Limb (tissue), 2 donors: Measurements from ENCODE around the gene CD48.
"Not testable (repeated sequence)": the region's sequence is repeated elsewhere in the genome, so short reads cannot be mapped to it uniquely, and the experiment has no call there.

ENCODE experiments used
- DNase-seq, 2 donors: peaks; one replicate each; pipeline ENCODE4 v3.0.0-alpha.2; 2016; ENCODE audit errors: extremely low spot score in 2 of 2

CD48 gene

DNA sequence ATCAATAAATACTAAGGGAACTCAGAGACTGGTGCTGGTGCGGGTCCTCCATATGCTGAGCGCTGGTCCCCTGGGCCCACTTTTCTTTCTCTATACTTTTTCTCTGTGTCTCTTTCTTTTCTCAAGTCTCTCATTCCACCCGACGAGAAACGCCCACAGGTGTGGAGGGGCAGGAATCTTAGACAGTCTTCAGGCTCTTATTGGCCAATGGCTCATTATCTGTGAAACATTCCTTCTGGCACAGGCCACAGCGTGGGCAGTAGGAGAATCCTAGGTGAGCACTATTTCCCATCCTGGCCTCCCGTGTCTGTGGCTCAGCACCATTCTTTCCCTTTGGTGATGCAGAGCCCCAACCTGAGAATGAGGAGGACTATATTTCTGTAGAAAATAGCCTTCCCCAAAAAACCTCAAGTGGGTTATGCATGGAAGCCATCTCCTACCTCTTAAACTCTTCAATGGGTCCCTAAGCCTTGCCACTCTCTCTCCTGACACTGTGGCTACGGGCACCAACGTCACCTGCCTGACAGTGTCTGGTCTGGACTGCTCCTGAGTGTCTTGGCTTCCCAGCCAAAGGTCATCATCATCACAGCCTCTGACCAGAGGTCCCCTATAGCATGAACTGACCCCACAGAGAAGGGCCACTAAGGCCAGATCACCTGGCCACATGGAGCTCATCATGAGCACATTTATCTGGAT, 58.5 kb downstream of the CD48 start:
- DNase-seq, result no peak

DNA sequence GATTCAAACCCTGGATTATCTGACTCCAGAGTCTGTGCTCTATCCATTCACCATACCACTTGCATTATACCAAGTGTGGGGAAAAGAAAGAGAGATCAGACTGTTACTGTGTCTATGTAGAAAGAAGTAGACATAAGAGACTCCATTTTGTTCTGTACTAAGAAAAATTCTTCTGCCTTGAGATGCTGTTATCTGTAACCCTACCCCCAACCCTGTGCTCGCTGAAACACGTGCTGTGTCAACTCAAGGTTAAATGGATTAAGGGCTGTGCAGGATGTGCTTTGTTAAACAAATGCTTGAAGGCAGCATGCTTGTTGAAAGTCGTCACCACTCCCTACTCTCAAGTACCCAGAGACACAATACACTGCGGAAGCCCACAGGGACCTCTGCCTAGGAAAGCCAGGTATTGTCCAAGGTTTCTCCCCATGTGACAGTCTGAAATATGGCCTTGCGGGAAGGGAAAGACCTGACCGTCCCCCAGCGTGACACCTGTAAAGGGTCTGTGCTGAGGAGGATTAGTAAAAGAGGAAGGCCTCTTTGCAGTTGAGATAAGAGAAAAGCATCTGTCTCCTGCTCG, 59.5 kb downstream of the CD48 start:
- DNase-seq, result not testable (repeated sequence)

DNA sequence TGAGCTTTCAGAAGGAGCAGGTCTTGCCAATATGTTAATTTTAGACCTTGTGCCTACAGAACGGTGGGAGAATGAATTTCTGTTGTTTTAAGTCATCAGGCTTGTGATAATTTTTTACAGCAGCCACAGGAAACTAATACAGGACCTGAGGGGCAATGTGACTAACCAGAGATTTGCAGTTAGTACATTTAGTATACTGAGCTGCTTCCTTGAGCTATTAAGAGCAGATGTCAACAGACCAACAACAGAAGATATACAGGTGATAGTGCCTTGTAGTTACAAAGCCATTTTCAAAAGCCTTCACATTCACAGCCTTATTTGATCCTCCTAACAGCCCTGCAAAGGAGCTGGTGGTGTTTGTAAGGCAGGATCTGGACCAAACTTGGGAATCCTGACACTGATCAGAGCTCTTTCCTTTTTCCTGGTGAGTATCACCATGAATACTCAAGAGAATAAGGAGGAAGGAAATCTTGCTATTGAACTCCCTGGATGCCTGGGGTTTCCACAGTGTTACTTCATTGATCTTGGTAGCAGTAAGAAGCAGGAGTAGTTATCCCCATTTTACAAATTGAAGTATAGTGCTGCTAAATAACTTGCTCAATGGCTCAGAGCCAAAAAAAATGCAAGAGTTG, 60.1 kb downstream of the CD48 start:
- no peak for DNase-seq

DNA sequence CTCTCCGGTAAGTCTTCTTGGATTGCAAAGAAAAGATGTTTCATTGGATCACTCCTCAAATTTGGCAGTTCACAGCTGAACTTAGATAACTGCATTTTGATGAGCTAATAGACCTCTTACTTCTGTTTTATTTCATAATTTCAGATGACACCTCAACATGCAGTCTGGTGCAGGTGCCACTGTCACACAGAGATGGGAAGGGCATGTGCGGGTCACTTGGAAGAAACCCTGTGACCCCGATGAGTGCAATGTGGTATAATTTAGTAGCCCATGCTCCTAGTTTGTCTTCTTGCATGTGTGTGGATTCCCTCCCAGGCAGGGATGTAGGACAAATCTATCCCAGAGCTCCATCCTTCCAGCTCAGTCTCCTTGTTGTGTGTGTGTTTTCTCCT, 64.3 kb downstream of the CD48 start:
- DNase-seq, result no peak

DNA sequence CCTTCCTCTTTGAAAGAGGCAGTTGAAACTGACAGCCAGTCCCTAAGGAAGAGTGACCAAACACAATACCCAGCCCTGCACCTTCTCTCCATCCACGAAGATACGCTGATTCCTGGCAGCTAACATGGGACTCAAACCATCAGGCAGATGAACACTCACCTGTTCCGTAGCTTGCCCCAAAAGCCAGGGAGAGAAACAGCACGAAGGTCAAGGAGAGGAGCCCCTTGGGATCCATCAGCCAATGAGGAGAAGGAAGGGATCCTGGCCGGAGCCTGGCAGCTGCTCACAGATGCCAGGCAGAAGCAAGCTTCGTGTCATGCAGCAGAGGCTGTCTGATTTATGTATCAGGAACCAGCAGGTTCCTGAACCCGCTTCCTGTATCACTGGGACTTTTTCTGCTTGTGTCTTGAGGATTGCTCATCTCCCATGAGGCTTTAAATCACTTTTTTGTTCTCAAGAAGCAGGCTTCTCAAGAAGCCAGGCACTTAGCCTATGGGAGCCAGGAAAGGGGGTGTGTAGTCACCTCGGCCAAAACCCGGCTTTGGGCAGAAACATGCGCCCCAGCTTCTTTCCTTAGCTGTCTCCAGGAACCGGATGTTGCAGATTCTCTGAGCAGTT, 64.8 kb downstream of the CD48 start, which contains the start of gene SLAMF1:
Gene SLAMF1, minus strand, starts transcription at position 334 of the 618 bp plus-strand sequence. Its CDS starts 99 bp downstream, at position 235.
- no peak for DNase-seq

DNA sequence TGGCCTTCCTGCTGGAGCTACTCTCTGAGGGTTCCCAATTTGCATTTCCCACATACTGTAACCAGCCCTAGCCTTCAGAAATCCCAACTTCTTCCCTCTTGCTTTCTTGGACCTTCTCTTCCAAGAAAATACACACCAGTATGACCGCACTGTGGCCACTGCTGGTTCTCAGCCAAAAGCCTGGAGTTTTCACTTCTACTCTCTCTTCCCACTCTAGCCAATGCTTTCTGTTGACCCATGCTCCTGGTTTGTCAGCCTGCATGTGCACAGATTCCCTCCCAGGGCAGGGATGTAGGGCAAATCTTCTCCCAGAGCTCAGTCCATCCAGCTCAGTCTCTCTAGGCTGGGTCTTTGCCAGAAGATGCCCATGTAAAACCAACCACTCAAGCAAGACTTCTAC, 65.4 kb downstream of the CD48 start:
- DNase-seq, result no peak

DNA sequence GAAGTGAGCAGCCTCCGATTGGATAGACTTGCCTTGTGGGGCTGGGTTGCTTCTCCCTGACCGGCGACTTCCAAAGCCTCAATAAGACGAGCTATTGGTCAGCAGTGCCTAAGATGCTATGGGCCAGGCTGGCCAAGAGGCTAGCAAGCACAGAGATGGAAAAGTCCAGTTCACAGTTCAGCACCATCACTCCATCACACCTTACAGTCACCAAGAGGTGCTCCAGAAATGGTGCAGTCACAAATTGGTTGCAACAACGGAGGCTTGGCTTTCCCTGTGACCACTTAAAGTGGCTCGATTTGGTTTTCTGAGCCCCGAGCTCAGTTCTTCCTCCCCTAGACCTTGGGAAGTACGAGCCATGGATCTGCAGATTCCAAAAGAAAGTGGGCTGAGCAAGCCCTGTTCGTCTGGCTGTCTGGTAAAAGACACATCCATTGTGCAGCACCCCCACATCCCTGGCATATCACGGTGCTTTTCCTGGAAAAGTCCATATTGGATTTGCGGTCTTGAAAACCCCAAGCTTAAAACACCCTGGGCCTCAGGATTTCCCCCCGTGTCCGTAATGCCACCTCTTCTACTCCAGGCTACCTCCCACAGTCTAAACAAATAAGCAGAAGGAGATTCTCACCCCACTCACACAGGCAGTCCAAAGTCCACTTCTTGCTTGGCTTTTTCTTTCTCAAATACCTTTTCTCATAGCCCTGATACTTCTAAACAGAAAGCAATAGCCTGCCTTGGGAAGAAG, 66.1 kb downstream of the CD48 start:
- no peak for DNase-seq

DNA sequence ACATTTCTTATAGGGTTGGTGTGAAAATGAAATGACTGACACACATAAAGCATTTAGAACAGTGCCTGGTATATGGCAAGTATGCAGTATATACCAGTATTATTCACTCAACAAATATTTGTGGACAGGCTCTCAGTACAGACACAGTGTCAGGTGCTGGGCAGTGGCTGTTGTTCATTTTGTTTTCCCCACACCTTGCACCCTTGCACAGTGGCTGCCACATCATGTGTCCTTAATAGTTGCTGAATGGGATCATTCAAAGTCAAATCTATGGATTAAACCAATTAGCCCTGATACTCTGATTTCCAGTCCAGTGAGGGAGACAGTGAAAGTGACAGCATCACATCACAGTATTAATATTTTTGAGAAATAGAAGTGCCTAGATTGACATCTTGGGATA, 67.2 kb downstream of the CD48 start:
- DNase-seq, result no peak

DNA sequence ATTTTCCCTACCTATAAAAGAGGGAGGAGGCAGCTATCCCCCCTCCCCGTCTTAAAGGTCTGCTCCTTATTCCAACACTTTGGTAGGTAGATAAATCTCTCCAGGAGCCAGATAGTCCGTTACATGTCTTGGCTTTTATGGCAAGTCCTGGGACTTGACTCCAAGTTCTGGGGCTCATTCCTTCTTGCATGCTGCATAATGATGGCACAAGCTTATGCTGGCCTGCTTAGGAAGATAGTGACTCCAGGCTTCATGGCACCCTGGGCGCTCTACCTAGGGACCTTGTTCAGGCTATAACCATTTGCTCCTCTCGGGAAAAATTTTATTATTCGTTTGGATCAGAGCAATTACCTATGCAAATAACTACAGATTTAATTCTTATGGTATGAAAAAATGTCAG, 68.5 kb downstream of the CD48 start:
- no peak for DNase-seq

DNA sequence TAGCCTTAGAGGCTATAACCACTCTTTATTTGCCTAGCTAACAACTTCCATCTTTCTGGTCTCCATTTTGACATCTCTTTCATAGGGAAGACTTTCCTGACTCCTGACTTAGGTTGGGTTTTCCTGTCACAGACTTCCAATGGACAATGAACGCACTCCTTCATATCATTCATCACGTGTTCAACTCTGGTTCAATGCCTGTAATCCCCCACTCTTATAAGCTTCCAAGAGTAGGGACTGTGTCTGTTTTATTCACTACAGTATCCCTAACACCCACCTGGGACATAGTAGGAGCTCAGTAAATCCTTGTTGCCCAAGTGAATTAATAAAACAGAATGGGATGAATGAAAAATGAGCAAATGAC, 69.4 kb downstream of the CD48 start:
- DNase-seq, result no peak

DNA sequence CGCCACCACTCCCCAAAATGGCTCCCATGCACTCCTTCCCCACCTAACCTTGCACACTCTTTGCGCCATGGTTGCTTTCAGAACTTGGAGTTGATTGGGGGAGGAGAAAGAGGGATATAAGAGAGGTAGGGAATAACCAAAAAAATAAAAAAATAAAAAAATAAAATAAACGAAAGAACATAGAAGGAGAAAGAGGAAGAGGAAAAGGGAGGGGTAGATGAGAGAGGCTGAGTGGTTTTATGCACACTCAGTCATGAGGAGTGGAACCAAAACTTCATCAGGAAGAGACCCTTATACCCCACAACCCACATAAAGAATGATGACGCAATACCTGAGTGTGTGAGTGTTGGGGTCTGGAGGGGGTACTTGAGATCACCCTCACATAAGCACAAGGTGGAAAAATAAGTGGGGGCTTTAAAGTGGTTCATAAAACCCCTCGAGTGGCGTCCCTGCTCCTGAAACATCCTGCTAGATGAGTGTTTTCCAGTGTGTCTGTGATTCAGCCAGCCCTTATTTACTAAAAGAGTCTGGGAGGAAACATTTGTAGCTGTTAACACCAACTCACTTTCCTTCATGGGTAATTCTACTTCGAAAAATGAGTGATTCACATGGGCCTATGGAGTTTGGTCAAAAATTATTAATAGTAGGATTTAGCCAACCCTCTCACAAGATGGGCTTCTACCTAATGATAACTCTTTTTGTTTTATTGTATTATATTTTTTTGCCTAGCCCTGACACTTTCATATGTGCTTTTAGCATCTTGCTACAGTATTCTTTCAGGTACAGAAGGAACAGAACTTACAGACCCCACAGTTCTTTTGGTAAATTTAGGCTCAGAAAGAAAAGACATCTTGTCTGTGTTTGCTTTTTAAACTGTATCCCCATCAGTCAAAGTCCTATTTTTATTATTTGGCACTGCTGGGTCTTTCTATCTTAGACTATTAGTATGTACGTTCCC, 70.0 kb downstream of the CD48 start:
- DNase-seq, result no peak

DNA sequence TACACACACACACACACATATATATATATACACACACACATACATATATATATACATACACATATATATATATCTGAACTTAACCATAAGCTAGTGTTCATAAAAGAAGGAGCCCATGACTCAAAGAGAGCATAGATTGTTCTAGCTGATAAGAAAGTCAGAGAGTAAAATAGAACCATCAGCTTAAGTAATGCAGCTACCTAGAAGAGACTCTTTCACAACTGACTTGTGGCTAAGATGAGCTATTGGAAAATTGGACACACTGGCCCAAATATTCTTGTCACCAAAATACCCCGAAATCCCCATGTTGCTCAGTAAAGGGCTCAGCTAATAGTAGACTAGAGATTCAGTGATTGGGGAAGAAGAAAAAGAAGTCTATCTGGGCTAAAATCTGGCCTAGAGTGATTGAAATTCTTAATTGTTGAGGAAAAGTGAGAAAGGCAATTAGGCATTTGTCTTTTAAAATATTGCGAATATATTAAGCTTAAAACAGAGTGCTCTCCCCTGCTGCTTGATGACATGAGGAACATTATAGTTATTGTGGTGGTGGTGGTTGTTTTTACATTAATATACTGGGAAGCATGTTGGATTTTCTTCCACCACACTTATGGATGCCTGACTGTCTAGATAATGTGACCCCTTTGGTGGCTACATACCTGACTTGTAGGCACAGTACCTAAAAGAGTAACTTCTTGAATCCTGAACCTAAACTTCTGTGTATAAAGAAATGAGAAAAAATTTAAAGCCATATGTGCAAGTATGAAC, 71.1 kb downstream of the CD48 start:
- no peak for DNase-seq

DNA sequence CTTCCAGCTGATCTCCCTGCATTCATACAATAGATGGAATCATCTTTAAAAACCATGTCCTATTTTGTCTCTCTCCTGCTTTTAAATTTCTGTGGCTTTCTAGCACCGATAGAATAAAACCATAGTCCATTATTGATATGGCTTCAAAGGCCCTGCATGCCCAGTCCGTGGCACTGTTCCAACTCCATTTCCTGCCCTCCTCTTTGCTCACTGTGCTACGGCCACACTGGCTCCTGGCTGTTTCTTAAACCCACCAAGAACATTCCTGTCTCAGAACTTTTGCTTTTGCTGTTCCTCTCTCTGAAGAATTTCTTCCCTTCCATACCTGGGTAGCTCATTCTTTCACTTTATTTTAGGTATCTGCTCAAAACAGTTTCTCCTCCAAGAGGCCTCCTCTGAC, 72.0 kb downstream of the CD48 start:
- DNase-seq, result no peak

DNA sequence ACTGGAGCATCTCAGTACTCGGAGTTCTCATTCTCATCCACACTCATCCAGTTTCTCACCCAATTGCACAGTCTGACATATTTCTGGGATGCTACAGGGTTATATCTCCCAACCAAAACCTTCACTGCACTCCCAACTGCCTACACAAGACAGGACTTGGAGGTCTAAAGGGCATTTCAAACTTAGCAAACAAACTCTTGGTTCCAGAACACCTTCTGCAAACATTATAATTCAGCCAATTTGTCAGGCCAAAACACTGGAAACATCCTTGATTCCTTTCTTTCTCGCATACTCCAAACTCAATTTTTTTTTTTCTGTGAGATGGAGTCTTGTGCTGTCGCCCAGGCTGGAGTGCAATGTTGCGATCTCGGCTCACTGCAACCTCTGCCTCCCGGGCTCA, 72.7 kb downstream of the CD48 start:
- no peak for DNase-seq

DNA sequence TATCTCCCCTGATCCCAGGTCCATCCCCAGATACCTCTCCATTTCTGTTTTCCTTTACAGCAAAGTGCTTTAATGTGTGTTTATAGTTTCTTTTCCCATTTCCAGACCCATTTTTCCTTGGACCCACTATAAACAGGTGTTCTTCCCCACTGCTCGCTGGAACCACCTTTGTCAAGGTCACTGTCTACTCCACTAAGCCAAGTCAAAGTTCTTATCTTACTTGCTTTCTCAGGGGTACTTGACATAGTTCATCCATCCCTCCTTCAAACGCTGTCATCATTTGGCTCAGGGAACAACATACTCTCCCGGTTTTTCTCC, 73.1 kb downstream of the CD48 start:
- DNase-seq, result no peak

DNA sequence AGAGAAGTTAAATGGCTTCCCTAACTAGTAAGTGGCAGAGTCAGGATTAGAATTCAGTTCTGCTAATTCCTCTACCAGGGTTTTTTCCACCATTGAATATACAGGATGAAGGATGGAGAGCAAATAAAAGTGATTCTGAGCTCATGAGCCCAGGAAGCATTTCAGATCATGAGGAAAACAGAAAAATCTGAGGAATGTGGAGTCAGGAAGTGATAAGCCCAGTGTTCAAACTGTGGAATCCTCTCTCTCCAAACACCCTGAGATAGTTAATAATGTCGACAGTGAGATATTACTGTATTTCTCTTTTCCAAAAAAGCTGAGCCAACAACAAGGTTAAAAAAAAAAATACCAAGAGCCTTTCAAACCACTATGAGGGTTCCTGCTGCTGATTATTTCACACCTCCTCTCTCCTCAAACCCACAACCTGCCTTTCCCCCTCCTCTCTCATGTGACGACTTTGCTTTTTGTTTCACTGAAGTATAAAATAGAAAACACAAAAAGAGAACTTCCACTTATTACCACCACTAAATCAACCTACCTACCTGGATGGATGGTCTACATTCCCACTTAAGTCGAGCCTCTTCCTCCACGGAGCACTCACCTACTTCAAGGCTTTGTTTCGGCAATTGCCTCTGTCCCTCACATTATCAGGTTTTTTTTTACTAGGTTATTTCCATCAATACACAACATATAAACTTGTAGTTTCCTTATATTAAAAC, 73.6 kb downstream of the CD48 start:
- no peak for DNase-seq

DNA sequence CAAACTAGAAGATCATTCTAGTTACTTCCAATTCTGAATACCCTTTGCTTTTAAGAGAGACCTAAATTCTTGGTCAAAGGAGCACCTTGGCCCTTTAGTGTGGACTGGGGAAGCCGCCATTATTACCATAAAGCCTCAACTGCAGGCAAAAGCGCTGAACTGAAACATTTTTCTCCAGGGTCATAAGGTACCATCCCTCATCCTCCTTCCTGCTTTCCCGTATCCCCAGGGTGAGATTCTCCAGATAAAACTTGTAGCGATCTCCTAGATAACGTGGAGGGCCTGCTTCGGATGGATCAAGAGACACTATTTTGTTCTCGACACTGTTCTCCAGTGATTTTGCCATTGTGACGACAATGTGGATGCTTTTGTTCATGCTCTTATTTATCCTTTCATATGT, 74.6 kb downstream of the CD48 start:
- DNase-seq, result no peak

DNA sequence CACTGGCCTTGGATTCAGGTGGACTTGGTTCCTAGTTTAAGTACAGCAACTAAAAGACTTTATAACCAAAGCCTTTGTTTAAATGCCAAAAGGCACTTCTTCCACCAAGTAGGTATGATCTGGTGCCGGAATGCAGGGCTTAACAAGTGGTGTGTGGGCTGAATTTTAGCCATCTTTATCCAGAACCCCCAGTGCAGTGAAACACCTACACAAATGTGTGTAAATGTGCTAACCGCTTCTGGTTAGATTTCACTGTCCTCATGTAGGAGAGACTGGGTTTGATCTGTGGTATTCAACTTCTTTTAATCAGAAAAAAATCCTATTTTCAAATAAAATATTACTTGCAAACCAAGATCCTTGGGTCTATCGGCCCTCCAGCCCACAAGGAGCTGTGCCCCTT, 75.1 kb downstream of the CD48 start:
- no peak for DNase-seq

DNA sequence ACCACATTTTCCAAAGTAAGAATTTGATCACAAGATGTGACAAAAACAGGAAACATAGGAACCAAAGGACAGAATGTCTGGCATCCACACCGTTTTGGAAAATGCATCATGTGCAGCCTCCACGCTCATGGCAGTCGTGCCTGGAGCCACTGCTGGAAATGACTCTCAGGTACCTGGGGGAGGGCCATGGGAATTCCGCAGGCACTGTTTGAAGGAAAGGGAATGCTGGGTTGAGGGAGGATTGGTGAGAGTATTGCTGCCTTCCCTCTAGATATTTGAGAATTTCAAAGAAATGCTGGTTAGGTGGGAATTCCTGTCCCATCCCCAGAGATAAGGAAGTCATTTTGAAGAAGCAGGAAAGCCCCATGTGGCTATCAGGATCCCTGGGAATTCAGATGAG, 75.5 kb downstream of the CD48 start:
- no peak for DNase-seq
